NCI-H2029 treated with DMSO at 0.1 percent for 48 hours (cell line): ENCODE data around the gene ANAPC16.
"Not testable (repeated sequence)": the region's sequence is repeated elsewhere in the genome, so short reads cannot be mapped to it uniquely, and the experiment has no call there.

Experiments
- DNase-seq: peaks from one replicate; lab custom pipeline; 2025; lab: John Stamatoyannopoulos, UW

The ANAPC16 gene

DNA sequence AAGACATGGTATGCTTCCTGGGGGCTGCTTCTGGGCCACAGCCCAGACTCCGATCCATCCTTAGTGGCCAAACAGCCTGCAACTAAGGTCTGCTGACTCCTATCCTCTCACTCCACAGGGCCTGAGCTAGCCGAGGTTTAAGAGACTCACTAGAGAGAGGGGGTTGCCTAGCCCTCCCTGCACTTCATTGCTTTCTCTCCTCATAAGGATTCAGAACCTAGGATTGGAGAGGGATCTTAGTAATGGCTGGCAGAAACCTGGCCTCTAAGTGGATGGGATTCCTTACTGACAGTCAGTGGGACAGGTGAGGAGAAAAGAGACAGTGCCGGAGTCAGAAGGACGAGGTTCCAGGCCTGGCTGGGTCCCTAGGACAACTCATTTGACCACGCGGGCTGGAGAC lies 49.7 kb downstream of the ANAPC16 start:
- no peak for DNase-seq

DNA sequence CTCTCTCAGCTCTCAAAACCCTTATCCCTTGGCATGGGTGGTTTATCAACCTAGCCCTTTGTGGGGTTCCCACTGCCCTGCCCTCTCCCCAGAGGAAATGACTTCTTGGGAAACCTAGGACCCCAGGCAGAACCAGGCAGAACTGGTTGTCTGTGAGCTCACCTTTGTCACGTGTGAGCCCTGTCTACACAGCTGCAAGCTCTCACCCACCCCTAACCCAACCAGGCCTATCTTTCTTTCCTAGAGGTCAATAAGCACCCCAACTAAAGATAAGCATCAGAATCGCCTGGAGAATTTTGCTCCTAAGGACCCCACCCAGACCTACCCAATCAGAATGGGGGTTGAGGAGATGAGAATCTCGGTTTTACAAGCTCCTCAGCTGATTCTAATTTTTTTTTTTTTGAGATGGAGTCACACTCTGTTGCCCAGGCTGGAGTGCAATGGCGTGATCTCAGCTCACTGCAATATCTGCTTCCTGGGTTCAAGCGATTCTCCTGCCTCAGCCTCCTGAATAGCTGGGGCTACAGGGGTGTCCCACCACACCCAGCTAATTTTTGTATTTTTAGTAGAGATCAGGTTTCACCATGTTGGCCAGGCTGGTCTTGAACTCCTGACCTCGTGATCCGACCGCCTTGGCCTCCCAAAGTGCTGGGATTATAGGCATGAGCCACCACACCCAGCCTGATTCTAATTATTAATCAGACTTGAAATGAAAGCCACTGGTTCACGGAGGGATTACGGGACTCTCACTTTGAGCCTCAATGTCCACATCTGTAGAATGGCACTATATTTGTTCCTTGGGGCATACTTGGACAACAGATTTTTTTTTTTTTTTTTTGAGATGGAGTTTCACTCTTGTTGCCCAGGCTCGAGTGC lies 50.4 kb downstream of the ANAPC16 start:
- no peak for DNase-seq

DNA sequence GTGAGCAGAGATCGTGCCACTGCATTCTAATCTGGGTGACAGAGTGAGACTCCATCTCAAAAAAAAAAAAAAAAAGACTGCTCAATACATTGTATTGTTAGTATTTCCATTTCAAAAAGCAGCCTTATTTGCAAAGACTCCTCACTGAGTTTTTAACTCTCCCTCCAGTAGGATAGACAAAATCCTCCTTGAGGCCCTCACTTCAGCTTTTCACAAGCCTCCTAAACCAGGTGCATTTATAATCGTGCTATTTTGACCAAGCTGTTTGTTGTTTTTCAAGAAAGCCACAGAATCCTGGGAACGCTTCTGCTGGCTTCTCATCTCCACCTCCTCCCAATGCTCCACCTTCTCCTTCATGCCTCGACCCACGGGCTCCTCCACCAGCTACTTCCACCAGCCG lies 51.6 kb downstream of the ANAPC16 start:
- DNase-seq: no peak

GRCh38 chr10:72267819-72268399 lies 52.1 kb downstream of the ANAPC16 start:
- DNase-seq: no peak

DNA sequence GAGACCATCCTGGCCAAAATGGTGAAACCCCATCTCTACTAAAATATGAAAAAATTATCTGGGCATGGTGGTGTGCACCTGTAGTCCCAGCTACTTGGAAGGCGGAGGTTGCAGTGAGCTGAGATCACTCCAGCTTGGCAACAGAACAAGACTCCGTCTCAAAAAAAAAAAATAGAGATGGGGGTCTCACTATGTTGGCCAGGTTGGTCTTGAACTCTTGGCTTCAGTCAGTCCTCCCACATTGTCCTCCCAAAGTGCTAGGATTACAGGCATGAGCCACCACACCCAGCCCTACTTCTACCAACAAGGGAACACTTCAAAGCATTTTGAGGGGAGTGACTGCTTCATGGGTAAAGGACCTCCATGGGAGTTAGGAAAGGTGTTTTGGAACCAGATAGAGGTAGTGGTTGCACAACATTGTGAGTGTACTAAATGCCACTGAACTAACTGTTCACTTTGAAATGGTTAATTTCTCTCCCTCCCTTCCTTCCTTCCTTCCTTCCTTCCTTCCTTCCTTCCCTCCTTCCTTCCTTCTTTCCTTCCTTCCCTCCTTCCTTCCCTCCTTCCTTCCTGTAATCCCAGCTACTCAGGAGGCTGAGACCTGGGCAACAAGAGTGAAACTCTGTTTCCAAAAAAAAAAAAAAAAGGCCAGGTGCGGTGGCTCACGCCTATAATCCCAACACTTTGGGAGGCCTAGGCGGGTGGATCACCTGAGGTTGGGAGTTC lies 52.8 kb downstream of the ANAPC16 start:
- not testable (repeated sequence) for DNase-seq

DNA sequence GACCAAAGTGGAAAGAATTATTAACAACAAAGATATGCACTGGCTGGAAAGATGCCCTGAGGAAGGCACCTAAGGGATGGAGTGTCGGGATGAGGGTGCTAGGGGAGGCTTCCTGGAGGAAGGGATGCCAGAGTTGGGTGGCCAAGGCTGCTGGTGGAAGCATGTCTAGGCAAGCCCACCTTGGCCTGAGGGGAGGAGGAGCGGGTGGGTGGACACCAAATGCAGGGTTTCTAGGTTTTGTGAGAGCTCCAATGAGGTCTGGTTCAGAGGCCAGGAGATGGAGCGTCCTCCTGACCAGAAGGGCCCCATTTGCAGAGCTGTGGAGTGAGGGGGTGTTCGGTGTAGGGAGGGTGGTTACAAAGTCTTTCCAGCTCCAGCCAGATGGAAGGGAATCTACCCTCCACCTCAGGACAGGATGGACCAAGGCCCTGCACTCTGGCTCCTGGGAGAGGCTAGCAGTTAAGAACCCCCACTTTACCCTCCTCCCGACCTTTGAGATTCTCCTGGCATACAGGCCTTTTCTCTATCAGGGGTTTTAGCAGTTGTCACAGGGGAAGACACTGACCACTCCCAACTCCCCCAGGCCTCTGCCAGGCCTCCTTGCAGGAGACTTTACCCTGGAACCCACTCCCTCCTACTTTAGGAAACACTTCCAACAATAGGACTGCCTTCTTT lies 54.9 kb downstream of the ANAPC16 start:
- DNase-seq: no peak

GRCh38 chr10:72272689-72273409 lies 57.0 kb downstream of the ANAPC16 start:
- no peak for DNase-seq

GRCh38 chr10:72273410-72274212 lies 57.8 kb downstream of the ANAPC16 start, which contains the start of gene DDIT4:
DDIT4 (plus strand) TSS chr10:72273924; CDS start chr10:72274217, 293 bp downstream.
- DNase-seq: peak; percentile 29

DNA sequence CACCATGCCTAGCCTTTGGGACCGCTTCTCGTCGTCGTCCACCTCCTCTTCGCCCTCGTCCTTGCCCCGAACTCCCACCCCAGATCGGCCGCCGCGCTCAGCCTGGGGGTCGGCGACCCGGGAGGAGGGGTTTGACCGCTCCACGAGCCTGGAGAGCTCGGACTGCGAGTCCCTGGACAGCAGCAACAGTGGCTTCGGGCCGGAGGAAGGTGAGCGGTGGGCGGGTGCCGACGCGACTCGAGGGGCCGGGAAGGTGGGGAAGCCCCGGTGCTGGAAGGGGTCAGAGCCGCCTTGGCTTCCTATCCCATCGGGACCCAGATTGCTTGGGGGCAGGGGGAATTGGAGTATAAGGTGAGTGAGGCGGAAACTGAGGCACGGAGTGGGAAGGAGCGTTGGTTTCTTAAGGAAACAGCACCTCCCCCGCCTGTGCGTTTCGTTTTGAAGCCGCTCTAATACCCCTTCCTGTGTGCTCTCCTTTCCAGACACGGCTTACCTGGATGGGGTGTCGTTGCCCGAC lies 58.5 kb downstream of the ANAPC16 start:
- DNase-seq: no peak

DNA sequence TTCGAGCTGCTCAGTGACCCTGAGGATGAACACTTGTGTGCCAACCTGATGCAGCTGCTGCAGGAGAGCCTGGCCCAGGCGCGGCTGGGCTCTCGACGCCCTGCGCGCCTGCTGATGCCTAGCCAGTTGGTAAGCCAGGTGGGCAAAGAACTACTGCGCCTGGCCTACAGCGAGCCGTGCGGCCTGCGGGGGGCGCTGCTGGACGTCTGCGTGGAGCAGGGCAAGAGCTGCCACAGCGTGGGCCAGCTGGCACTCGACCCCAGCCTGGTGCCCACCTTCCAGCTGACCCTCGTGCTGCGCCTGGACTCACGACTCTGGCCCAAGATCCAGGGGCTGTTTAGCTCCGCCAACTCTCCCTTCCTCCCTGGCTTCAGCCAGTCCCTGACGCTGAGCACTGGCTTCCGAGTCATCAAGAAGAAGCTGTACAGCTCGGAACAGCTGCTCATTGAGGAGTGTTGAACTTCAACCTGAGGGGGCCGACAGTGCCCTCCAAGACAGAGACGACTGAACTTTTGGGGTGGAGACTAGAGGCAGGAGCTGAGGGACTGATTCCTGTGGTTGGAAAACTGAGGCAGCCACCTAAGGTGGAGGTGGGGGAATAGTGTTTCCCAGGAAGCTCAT lies 59.0 kb downstream of the ANAPC16 start:
- DNase-seq: no peak

DNA sequence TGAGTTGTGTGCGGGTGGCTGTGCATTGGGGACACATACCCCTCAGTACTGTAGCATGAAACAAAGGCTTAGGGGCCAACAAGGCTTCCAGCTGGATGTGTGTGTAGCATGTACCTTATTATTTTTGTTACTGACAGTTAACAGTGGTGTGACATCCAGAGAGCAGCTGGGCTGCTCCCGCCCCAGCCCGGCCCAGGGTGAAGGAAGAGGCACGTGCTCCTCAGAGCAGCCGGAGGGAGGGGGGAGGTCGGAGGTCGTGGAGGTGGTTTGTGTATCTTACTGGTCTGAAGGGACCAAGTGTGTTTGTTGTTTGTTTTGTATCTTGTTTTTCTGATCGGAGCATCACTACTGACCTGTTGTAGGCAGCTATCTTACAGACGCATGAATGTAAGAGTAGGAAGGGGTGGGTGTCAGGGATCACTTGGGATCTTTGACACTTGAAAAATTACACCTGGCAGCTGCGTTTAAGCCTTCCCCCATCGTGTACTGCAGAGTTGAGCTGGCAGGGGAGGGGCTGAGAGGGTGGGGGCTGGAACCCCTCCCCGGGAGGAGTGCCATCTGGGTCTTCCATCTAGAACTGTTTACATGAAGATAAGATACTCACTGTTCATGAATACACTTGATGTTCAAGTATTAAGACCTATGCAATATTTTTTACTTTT lies 59.7 kb downstream of the ANAPC16 start:
- DNase-seq: no peak

DNA sequence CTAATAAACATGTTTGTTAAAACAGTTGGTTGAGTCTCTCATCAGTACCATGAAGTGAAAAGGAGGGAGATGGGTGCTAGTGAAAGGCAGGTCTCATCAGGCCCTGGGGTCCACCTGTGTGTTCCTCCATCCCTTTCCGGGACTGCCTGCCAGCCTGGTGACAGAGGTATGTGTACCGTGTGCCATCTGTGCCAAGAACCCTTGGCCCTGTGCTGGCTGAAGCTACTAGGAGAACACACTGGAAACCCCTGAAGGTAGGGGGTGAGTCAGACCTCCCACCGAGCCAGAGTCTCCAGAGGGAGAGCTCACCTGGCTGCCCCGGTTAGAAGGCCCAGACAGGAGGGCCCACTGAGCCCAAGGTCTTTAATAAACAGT lies 60.2 kb downstream of the ANAPC16 start:
- DNase-seq: peak; percentile 40

DNA sequence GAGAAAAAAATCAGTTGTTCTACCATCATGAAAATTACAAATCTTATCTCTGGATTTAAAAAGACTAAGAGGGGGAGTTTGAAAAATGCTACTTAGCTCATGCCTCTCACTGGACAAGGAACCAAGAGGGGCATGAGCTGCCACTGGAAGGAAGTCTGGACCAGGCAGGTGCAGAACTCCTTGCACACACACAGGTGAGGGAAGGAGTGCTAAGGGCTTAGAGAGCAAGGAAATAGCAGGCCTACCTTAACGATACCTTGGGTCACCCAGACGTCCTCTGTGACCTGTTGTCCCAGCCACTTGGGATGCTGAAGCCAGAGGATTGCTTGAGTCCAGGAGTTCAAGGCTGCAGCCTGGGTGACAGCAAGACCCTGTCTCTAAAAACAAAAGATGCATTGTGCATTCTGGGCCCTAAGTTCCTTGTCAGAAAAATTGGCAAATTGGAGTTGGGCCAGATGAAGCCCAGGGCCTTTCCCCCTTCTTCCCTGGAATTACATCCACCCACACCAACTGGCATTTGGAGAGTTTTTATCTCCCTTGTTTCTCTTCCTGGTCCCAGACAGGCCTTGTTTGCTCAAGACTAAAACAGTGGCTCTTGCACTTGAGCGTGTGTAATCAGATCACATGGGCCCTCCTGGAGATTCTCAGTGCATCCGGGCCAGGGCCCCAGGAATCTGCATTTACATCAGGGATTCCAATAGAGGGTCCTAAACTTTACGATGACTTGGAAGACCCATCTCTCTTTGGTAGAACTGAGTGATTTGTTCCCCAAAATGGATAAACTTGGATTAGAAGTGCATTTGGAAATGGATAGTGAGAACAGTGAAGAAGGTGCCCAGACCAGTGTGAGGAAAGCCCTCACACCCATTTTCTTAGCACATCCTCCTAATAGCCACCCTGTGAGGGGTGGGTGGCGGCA lies 60.9 kb downstream of the ANAPC16 start:
- peak; percentile 16 for DNase-seq

DNA sequence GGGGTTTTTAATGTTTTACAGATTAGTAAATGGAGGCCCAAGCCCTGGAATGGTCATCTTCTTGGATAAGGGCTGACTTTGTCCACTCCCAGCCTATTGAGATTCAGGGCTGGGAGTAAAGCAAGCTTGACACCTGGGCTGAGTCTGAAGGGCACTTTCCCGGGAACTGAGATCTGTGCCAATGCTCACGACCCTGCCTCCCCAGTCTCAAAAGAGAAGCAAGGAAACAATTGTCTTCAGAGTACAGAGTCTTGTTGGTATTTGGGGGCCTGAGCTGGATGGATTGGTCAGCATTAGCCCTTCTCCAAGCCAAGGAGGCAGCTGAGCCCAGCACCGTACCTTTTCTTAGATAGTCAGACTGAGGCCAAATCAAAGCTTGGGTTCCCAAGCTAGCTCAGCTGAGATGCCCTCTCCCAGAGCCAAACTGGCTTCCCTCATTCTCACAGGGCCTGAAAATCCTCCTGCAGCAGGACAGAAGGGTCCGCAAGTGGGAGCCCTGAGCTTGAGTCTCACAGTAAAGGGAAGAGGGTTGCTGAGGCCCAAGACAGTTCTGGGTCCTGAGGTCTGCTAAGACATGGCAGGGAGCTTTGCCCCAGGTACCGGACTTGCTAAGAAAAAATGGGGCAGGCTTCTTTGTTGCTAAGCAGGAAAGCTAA lies 61.7 kb downstream of the ANAPC16 start:
- DNase-seq: no peak

- no peak for DNase-seq
These were observed 62.3 kb downstream of the ANAPC16 start for GRCh38 chr10:72277996-72278667.

GRCh38 chr10:72278668-72279393 lies 63.0 kb downstream of the ANAPC16 start:
- DNase-seq: no peak

DNA sequence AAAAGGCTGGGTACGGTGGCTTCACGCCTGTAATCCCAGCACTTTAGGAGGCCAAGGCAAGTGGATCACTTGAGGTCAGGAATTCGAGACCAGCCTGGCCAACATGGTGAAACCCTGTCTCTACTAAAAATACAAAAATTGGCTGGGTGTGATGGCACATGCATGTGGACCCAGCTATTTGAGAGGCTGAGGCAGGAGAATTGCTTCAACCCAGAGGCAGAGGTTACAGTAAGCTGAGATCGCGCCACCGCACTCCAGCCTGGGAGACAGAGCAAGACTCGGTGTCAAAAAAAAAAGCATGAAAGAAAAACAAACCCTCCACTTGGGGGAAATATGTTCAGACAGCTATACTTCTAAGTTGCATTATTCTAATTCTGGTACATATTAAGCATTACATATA lies 63.8 kb downstream of the ANAPC16 start:
- not testable (repeated sequence) for DNase-seq
